SK-N-SH (cell line): ENCODE data around the gene RPP14. TPM values are rescaled to one million over a fixed set of nuclear protein-coding genes. Genes with fewer than 3 reads are reported as not detected.

Experiments
- CTCF ChIA-PET: fragments of 300-600, 350-600 bp; formaldehyde crosslinking; extraction: SDS; loops from one replicate; lab custom pipeline; 2021; lab: Yijun Ruan, JAX
- POLR2A ChIA-PET: fragments of 350-600 bp; sonication (Branson Sonifier 250); formaldehyde crosslinking; extraction: SDS; loops from one replicate; lab custom pipeline; 2020; ENCODE audit warnings: antibody characterized with exemption, inconsistent platforms; lab: Yijun Ruan, JAX
- DNase-seq: peaks from one replicate; pipeline ENCODE4 v3.0.0; 2012
- H2AFZ ChIP-seq: fragments of 200-600 bp; sonication (generic); 2 replicates; pipeline ENCODE4 v1.8.1; 2016; ENCODE audit warnings: antibody characterized with exemption, mild to moderate bottlenecking, low read depth
- H3F3A ChIP-seq: fragments of 200-600 bp; sonication (generic); replicated peaks from 2 replicates; pipeline ENCODE3; 2016; ENCODE audit warnings: antibody characterized with exemption, mild to moderate bottlenecking; ENCODE audit not compliant: insufficient read depth
- H3K27ac ChIP-seq, 2 experiments: fragments of 200-500 bp in 1 of 2; fragments of 200-600 bp in 1 of 2; sonication (Bioruptor generic) in 1 of 2; sonication (generic), shearing (Covaris generic) in 1 of 2; 2 replicates each; pipeline versions ENCODE4 v1.5.1 to v1.6.1; 2014 to 2016; ENCODE audit warnings: low read depth in 2 of 2, inconsistent platforms in 1 of 2, low read length in 1 of 2, mild to moderate bottlenecking in 1 of 2, mixed read lengths in 1 of 2
- H3K27me3 ChIP-seq: fragments of 200-600 bp; sonication (generic), shearing (Covaris generic); 2 replicates; pipeline ENCODE4 v1.6.1; 2016; ENCODE audit warnings: mixed run types; ENCODE audit not compliant: insufficient read depth
- H3K36me3 ChIP-seq, 2 experiments: fragments of 200-500 bp in 1 of 2; fragments of 200-600 bp in 1 of 2; sonication (Bioruptor generic) in 1 of 2; sonication (generic) in 1 of 2; replicated peaks in 1 of 2; 2 replicates each; pipeline versions ENCODE3 to v1.5.1; 2014 to 2016; ENCODE audit warnings: low read length in 1 of 2, mild to moderate bottlenecking in 1 of 2; ENCODE audit not compliant: insufficient read depth in 2 of 2, control insufficient read depth in 1 of 2
- H3K4me1 ChIP-seq, 2 experiments: fragments of 200-500 bp in 1 of 2; fragments of 200-600 bp in 1 of 2; sonication (Bioruptor generic) in 1 of 2; sonication (generic), shearing (Covaris generic) in 1 of 2; 2 replicates each; pipeline versions ENCODE4 v1.5.1 to v1.6.1; 2014 to 2016; ENCODE audit warnings: low read depth in 1 of 2, low read length in 1 of 2, mixed run types in 1 of 2; ENCODE audit not compliant: insufficient read depth in 2 of 2, control insufficient read depth in 1 of 2
- H3K4me2 ChIP-seq: fragments of 200-600 bp; sonication (generic), shearing (Covaris generic); 2 replicates; pipeline ENCODE4 v1.6.1; 2017; ENCODE audit warnings: mixed run types
- H3K4me3 ChIP-seq, 2 experiments: fragments of 200-500 bp in 1 of 2; fragments of 200-600 bp in 1 of 2; sonication (Bioruptor generic) in 1 of 2; sonication (generic), shearing (Covaris generic) in 1 of 2; 2 replicates each; pipeline versions ENCODE4 v1.5.1 to v1.8.1; 2014 to 2016; ENCODE audit warnings: low read depth in 2 of 2, inconsistent platforms in 1 of 2, low read length in 1 of 2, mild to moderate bottlenecking in 1 of 2, mixed read lengths in 1 of 2, moderate library complexity in 1 of 2
- H3K79me2 ChIP-seq: fragments of 200-600 bp; sonication (generic); 2 replicates; pipeline ENCODE4 v1.8.1; 2017; ENCODE audit warnings: mild to moderate bottlenecking; ENCODE audit not compliant: insufficient read depth
- H3K9ac ChIP-seq: fragments of 200-600 bp; sonication (generic); 2 replicates; pipeline ENCODE4 v1.6.1; 2017; ENCODE audit warnings: mixed run types
- H3K9me2 ChIP-seq: fragments of 200-600 bp; sonication (generic); 2 replicates; pipeline ENCODE4 v1.6.1; 2017; ENCODE audit warnings: mixed run types
- H3K9me3 ChIP-seq: fragments of 200-600 bp; sonication (generic); 2 replicates; pipeline ENCODE4 v1.6.1; 2017; ENCODE audit warnings: mixed run types, mild to moderate bottlenecking, moderate library complexity
- H4K20me1 ChIP-seq: fragments of 200-600 bp; sonication (generic); 2 replicates; pipeline ENCODE4 v1.6.1; 2017; ENCODE audit warnings: mild to moderate bottlenecking, mixed run types; ENCODE audit not compliant: insufficient read depth
- CHD2 ChIP-seq: fragments of 150-350 bp; IDR thresholded peaks from 2 replicates; pipeline ENCODE4 v1.6.1; 2018; ENCODE audit warnings: low read length; ENCODE audit not compliant: partially characterized antibody
- ELF1 ChIP-seq: IDR thresholded peaks from 2 replicates; pipeline ENCODE4 v1.4.0; 2012
- JUND ChIP-seq: IDR thresholded peaks from 2 replicates; pipeline ENCODE4 v1.4.0; 2012
- MEF2A ChIP-seq: IDR thresholded peaks from 2 replicates; pipeline ENCODE4 v1.4.0; 2012; ENCODE audit warnings: low read depth, borderline replicate concordance
- NFIC ChIP-seq: IDR thresholded peaks from 2 replicates; pipeline ENCODE4 v1.4.0; 2012; ENCODE audit warnings: borderline replicate concordance
- NRF1 ChIP-seq: IDR thresholded peaks from 2 replicates; pipeline ENCODE4 v1.6.1; 2012; ENCODE audit warnings: low read depth, mild to moderate bottlenecking, low read length
- SMC3 ChIP-seq: IDR thresholded peaks from 2 replicates; pipeline ENCODE4 v1.6.1; 2012; ENCODE audit warnings: low read depth, low read length, improper control_type of control experiment
- TAF1 ChIP-seq: IDR thresholded peaks from 2 replicates; pipeline ENCODE4 v1.6.1; 2012; ENCODE audit warnings: low read depth, mild to moderate bottlenecking, low read length, moderate library complexity, borderline replicate concordance
- TCF12 ChIP-seq: IDR thresholded peaks from 2 replicates; pipeline ENCODE4 v1.4.0; 2012
- TEAD4 ChIP-seq: IDR thresholded peaks from 2 replicates; pipeline ENCODE4 v1.4.0; 2012; ENCODE audit warnings: mild to moderate bottlenecking, borderline replicate concordance; ENCODE audit not compliant: insufficient read depth
- USF1 ChIP-seq: IDR thresholded peaks from 2 replicates; pipeline ENCODE4 v1.4.0; 2012; ENCODE audit warnings: low read depth, borderline replicate concordance
- YY1 ChIP-seq: IDR thresholded peaks from 2 replicates; pipeline ENCODE4 v1.4.0; 2012; ENCODE audit warnings: low read depth, mild to moderate bottlenecking
- WGBS: methylation state at CpG from one replicate; pipeline ENCODE4 v1.1.6; 2017; ENCODE audit warnings: low lambda C conversion rate; 5-methylcytosine and 5-hydroxymethylcytosine counted together
- polyA plus RNA-seq, 3 experiments: library from polyadenylated mRNA; depleted of rRNA; stranded (reverse); fragments of >200 nt; gene quantifications; 2 replicates each; pipeline ENCODE4 v1.2.3, GENCODE V29; 2012
- TF ChIP-seq, protein P1 (sequence below): IDR thresholded peaks from 2 replicates; pipeline ENCODE4 v1.6.1; 2012; ENCODE audit warnings: mild to moderate bottlenecking, low read depth, low read length, moderate library complexity
- TF ChIP-seq, protein P2 (sequence below): IDR thresholded peaks from 2 replicates; pipeline ENCODE4 v1.4.0; 2012; ENCODE audit warnings: low read depth, borderline replicate concordance

Gene RPP14
- polyA plus RNA-seq, 1 of the 3 experiments (the other 2 are of a cell fraction) = 8.3 TPM

DNA sequence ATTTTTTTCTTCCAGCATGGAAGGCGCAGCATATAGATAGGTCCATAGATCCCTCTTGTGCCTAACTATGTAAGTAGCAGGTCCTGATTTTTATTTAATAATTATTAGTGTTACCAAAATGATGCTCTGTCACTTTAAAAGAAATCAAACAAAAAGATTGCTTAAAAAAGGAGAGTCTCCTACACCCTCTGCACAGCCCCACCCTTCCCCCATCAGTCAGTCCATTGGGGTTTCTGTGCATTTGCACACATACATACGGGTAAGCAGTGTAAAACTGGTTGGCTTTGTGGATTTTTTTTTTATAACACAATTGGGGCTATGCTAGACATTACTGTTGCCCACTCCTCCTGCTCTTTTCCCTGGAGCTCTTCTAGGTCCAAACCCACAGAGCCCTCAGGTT lies 7.0 kb upstream of the RPP14 start:
- Histone ChIP-seq H3K9me3 (0 out of 2 replicates have a peak, but pooled peaks cover 7% of the 10 kb centered on the region), H3K4me3 (no peak overlapping the region), H3K4me2 (no peak overlapping the region), H3K9me2 (no peaks in the 10 kb centered on the region), H3K79me2 (no peaks in the 10 kb centered on the region), H3F3A (no peaks in the 10 kb centered on the region), H2AFZ (no peak overlapping the region), H3K27me3 (no peaks in the 10 kb centered on the region; the same call in 1 of the 2 replicates), H3K36me3 (peaks cover 0 to 11% of the 10 kb centered on the region in 2 experiments), H3K27ac (no peak overlapping the region), H4K20me1 (no peaks in the 10 kb centered on the region), H3K9ac (no peak overlapping the region), H3K4me1 (no peaks in the 10 kb centered on the region; a peak in 1 of 4 replicates)
- POLR2A ChIA-PET = interaction anchor here (0.6 kb wide), 1 partner anchor 59 kb away, joined by 3 read pairs; no protein-coding TSS in a partner anchor
- 54% methylated on average over 2 of the region's 2 CpGs for WGBS
- TF ChIP-seq TEAD4 = no peak
- TF ChIP-seq CHD2 = no peak
- TF ChIP-seq, protein P1, sequence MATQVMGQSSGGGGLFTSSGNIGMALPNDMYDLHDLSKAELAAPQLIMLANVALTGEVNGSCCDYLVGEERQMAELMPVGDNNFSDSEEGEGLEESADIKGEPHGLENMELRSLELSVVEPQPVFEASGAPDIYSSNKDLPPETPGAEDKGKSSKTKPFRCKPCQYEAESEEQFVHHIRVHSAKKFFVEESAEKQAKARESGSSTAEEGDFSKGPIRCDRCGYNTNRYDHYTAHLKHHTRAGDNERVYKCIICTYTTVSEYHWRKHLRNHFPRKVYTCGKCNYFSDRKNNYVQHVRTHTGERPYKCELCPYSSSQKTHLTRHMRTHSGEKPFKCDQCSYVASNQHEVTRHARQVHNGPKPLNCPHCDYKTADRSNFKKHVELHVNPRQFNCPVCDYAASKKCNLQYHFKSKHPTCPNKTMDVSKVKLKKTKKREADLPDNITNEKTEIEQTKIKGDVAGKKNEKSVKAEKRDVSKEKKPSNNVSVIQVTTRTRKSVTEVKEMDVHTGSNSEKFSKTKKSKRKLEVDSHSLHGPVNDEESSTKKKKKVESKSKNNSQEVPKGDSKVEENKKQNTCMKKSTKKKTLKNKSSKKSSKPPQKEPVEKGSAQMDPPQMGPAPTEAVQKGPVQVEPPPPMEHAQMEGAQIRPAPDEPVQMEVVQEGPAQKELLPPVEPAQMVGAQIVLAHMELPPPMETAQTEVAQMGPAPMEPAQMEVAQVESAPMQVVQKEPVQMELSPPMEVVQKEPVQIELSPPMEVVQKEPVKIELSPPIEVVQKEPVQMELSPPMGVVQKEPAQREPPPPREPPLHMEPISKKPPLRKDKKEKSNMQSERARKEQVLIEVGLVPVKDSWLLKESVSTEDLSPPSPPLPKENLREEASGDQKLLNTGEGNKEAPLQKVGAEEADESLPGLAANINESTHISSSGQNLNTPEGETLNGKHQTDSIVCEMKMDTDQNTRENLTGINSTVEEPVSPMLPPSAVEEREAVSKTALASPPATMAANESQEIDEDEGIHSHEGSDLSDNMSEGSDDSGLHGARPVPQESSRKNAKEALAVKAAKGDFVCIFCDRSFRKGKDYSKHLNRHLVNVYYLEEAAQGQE = no peak
- TF ChIP-seq, protein P2, sequence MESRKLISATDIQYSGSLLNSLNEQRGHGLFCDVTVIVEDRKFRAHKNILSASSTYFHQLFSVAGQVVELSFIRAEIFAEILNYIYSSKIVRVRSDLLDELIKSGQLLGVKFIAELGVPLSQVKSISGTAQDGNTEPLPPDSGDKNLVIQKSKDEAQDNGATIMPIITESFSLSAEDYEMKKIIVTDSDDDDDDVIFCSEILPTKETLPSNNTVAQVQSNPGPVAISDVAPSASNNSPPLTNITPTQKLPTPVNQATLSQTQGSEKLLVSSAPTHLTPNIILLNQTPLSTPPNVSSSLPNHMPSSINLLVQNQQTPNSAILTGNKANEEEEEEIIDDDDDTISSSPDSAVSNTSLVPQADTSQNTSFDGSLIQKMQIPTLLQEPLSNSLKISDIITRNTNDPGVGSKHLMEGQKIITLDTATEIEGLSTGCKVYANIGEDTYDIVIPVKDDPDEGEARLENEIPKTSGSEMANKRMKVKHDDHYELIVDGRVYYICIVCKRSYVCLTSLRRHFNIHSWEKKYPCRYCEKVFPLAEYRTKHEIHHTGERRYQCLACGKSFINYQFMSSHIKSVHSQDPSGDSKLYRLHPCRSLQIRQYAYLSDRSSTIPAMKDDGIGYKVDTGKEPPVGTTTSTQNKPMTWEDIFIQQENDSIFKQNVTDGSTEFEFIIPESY = no peak
- TF ChIP-seq USF1 = no peak
- no peak for TF ChIP-seq NFIC
- no peak for TF ChIP-seq TCF12
- TF ChIP-seq MEF2A = no peak
- no peak for TF ChIP-seq JUND
- TF ChIP-seq ELF1 = no peak
- no peak for TF ChIP-seq TAF1
- TF ChIP-seq YY1 = no peak
- TF ChIP-seq NRF1 = no peak
- no peak for TF ChIP-seq SMC3
- CTCF ChIA-PET = interaction anchor here (0.9 to 6.5 kb wide), 21 partner anchors 12 to 132 kb away, joined by 3 to 60 read pairs (median 6); partner anchors contain the start of genes ABHD6 and DNASE1L3
- DNase-seq = no peak
